HuH-7 (cell line): ENCODE data around the gene ZNF766.
"Not testable (repeated sequence)": the region's sequence is repeated elsewhere in the genome, so short reads cannot be mapped to it uniquely, and the experiment has no call there.

ENCODE experiments used
- DNase-seq: peaks from one replicate; pipeline ENCODE4 v3.0.0; 2011; ENCODE audit warnings: low spot score

ZNF766 gene

DNA sequence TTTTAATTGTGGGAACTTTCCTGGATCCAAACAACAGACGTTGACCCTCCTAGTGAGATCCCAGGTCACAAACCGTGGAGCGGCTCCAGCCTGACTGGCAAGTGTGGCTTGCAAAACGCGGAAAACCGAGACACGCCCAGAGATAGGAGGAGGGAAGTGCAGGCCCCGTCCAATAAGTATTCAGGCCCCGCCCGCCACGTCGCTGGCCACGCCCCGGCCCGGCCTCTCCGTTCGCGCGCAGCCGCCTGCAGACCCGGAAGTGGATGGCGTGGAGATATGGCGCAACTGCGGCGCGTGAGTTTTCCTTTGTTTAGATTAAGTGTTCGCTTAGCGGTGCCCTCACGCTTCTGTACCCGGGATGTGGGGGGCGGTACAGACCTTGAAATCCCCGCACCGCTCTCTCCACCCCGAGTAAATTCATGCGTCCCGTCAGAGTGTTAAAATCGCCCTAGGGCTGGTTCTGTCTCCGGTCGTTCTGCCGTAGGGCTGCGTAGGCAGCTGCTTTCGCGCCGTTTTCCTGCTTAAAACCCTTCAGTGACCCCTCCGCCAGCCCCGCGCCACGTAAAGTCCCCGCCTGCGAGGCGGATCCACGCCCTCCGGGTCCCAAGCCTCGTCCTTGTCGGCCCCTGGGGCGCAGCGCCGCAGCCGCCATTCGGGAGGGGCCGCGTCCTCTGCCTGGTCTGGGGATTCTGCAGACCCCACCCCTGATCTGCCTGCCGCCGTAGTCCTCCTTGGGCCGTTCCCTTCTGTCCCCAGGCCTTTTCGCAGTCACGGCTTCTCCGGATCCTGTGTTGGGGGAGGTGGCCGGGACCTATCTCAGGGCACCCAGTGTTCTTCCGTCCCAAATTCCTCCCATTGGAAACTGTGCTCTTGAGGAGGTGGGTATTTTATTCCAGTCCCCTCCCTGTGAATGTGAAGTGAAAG is at the start of gene ZNF766:
Gene ZNF766 (plus strand): TSS at position 250 of the 924 bp plus-strand sequence. CDS start 27 bp downstream, at position 277.
- peak; percentile 85 for DNase-seq

DNA sequence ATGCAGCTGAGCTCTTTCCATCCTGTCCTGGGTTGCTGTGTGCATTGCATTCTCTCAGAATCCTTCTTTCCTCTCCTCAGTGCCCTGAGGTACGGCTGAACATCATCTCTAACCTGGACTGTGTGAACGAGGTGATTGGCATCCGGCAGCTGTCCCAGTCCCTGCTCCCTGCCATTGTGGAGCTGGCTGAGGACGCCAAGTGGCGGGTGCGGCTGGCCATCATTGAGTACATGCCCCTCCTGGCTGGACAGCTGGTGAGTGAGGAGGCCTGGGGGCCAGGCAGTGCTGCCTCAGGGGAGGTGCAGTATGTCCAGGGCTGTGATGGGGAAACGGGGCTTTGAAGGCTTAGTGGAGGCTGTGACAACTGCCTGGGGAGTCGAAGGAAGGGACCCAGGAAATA is 49.8 kb upstream of the ZNF766 start:
- DNase-seq = no peak

DNA sequence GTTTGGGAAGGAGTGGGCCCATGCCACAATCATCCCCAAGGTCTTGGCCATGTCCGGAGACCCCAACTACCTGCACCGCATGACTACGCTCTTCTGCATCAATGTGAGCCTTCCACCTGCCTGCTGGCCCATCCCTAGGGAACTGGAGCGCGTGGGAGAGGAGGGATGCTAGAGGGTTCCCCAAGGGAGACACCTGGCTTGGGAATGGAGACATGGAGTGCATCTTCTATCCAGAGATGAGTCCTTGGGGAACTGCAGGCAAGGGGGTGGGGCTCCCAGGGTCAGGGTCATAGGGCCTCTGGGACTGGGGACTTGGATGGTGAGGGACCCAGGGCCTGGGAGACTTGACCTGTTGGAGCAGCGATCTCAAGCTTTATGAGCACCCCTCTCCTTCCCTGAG is 48.4 kb upstream of the ZNF766 start:
- no peak for DNase-seq

DNA sequence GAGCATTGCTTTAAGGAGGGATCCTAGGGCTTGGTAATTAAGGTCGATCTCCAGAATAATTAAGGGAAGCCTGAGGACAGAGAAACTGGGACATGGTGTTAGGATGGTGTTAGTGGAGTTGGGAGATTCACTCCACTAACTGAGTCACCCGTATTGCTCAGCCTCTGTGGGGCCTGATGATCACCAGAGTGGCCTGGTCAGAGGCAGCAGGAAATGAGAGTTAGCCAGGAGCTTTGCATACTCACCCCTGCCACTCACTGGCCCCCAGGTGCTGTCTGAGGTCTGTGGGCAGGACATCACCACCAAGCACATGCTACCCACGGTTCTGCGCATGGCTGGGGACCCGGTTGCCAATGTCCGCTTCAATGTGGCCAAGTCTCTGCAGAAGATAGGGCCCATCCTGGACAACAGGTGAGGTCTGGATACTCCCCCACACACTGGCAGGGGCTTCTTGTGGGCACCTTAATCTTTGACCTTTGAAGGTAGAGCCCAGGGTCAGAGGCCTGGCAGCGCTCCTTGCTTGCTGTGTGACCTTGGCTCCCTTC is 47.5 kb upstream of the ZNF766 start:
- no peak for DNase-seq

DNA sequence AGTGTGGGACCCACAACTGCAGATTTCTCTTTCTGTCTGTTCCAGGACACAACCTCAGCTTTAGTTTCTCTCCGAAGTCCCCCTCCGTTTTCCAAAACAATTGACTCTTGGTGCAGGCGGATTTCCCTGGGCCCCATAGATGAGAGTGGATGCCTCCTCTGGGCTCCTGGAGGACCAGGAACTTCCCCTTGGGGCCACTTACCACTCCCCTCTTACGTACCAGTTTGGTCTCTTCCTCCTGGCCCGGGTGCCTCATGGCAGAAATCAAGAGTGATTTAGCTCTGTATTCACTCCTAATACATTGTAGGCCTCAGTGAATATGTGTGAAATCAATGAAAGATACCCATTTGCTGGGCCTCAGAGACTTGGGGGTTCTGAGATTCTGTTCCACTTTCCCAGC is 45.2 kb upstream of the ZNF766 start:
- DNase-seq = no peak

DNA sequence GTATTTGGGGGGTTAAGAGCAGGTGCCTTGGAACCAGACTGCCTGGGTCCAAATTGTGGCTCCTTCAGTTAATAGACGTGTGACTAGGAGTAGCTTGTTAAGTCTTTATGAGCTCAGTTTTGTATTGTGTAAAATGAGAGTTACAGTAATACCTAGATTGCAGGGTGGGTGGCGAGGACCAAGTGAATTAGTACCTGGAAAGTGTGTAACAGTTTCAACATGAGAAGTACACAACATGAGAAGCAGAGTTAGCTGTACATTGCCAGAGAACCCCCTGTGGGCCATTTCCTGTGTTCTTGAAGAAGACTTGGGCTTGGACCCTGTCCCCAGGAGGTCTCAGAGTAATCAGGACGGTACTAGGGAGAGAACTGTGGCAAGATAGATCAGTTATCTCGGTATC is 42.7 kb upstream of the ZNF766 start:
- DNase-seq = no peak

DNA sequence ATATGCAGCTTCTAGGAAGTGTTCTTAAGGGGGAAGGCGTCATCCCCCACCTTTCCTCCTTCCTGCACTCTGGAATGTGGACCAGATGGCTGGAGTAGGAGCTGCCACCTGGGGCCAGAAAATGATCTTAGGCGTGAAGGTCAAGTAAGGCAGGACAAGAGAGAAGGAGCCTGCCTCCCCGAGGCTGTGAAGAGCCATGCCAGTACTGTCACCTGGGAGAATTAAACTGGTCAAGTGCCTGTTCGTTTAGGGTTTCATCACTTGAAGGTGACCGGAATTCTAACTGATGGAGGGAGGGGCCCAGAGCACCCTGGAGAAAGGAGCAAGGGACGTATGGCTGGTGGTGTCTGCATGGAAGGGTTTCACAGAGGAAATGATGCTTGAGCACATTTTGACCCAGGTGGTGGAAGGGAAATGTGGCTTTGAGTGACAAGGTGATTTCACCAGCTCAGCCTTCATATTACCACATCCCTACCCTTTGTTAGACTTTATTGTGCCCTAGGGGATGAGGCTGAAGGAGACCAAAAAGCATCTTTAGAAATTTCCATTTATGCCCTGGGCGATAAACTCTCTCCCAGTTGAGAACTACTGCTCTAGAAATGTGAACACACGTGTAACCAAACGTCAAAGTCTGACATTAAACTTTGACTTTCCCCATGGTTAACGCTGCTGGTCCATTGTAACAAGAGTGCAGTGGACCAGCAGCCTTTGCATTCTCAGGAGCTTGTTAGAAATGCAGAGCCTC is 42.0 kb upstream of the ZNF766 start:
- no peak for DNase-seq

DNA sequence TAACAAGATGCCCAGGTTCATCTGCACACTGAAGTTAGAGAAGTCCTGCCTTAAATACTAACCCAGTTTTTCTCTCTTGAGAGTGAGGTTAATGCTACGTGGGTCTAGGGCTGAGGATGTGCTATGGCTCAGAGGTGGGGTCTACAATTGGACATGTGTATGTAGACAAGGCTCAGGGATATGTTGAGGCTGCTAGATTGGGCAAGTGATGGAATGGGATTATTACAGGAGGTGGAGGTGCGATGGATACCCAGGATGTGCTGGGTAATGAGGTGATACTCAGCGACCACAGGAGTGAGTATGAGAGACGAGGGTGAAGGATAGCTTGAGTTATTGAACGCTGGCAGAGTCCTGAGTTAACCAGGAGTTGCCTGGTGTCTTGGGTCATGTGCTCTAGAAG is 41.4 kb upstream of the ZNF766 start:
- DNase-seq = no peak

DNA sequence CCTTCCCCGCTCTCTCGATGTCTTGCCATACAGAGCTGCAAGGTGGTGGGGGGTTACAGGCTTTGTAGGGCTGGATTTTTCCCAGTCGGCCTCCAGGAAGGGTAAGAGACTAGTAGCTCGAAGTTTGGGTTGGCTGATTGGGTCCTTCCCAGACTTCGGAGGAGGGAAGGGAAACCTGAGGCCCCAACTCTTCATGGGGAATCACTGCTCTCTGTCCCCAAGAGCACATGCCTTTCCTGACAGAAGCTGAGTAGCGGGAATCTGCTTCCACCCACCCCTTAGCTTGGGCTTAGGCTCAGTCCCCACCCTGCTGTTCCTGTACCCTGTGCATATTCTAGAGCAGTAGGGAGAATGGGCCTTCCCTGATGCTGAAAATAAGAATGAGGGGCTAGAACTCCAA is 39.9 kb upstream of the ZNF766 start:
- DNase-seq = no peak

DNA sequence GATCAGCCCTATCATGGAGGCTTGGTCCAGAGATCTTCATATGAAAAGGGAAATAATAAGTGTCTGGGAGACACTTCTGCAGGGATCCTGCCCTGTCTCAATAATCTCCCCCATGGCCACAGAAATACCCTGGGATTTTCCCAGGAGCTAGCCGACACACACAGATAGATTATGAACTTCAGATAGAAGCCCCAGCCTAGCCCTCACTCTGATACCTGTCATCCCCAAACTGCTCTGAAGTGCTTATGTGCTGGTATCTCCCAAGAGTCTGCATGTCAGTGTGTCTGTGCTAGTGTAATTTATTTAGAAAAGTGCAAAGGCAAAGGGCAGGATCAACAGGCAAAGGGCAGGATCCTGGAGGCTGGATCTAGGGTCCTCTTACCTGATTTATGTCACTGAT is 38.7 kb upstream of the ZNF766 start:
- no peak for DNase-seq

DNA sequence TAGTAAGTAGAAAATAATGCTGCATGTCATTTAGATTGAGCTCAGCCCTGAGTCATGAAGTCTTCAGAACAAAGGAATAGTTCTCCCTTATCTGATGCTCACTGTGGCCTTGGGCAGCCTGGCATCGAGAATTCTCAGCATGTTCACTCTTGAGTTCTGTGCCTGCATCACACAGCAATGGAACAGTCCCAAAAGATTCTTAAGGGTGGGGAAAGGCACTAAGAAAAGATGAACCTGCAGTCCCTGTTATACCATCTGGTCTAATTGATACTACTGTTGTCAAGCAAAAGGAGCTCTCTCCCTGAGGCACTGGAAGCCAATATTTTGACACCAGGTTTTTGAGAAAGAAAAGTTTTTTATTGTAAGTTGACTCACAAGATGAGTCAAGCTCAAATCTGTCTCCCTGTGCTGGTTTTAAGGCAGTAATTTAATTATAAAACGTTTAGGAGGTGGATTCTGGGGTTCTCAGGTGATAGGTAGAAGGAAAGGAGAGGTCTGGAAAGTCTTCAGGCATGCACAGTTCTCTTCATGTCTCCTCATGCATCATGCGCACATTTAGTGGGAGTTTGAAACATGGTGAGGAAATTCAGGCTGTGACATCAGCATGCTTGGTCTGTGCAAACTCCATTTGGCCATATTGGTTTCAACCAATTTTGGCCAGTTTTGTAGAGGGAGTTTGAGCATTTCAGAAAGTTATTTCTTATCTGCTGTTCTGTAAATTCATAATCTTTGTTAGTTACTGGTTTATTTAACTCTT is 38.1 kb upstream of the ZNF766 start:
- DNase-seq = no peak

DNA sequence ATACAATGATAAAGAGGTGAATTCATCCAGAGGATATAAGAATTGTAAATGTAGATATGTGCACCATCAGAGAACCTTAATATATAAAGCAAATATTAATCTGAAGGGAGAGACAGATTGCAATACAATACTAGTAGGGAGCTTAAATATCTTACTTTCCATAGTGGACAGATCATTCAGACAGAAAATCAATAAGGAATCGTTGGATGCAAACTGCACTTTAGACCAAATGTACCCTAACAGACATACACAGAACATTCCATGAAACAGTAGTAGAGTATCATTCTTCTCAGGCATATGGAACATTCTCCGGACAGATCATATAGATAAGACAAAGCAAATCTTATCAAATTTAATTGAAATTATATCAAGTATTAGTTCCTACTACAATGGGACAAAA is 35.0 kb upstream of the ZNF766 start:
- DNase-seq = no peak

DNA sequence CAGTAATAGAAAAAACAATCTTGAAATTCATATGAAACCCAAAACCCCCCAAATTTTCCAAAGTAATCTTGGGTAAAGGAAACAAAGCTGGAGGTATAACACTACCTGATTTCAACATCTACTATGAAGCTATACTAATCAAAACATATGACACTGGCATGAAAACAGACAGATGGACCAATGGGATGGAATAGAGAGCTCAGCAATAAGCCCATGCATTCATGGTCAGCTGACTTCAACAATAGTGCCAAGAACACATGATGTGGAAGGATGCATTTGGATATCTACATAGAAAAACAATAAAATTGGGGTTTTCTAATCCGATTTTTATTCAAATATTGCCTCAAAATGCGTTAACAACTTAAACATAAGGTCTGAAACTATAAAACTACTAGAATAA is 32.2 kb upstream of the ZNF766 start:
- no peak for DNase-seq

DNA sequence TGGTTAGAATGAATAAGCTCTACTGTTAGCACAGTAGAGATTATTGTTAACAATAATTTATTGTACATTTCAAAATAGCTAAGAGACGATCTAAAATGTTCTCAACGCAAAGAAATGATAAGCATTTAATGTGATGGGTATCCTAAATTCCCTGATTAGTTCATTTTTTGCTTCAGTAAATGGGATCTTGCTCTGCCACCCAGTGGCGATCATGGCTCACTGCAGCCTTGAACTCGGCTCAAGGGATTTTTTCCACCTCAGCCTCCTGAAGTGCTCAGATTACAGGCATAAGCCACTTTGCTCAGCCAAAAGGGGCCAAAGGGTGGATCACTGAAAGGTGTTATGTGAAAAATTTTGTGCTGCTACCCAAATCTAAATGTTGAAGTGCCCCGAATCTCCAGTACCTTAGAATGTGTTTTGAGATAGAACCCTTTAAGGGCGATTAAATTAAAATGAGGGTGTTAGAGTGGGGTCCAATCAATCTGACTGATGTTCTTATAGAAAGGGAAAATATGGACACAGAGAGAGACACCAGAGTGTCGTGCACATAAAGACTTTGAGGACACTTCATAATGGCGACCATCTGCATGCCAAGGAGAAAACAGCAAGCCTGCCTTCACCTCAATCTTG is 31.5 kb upstream of the ZNF766 start:
- DNase-seq = no peak

DNA sequence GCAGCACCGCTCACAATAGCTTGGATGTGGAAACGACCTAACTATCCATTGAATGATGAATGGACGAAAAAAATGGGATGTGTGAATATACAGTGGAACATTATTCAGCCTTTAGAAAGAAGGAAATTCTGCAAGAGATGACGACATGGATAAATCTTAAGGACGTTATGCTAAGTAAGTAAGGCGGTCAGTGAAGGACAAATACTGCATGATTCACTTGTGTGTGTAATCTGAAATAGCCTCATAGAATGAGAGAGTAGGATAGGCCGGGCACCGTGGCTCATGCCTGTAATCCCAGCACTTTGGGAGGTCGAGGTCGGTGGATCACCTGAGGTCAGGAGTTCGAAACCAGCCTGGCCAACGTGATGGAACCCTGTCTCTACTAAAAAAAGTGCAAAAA is 25.4 kb upstream of the ZNF766 start:
- no peak for DNase-seq

DNA sequence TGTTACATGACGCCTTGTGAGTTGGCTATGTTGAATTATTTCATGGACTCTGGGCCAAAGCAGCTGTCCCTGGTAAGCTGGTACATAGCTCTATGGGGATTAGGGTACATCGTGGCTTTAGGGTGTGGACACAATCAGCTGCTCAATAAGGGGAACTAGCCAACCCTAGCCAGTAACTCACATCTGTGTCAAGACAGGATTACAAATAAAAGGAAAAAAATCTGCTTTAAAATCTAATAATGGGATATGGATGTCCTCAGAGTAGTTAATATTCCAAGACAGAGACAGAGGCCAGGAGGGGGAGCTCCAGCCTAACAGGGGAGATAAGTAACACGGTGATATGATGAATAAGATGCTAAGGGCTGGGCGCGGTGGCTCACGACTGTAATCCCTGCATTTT is 21.1 kb upstream of the ZNF766 start:
- no peak for DNase-seq

DNA sequence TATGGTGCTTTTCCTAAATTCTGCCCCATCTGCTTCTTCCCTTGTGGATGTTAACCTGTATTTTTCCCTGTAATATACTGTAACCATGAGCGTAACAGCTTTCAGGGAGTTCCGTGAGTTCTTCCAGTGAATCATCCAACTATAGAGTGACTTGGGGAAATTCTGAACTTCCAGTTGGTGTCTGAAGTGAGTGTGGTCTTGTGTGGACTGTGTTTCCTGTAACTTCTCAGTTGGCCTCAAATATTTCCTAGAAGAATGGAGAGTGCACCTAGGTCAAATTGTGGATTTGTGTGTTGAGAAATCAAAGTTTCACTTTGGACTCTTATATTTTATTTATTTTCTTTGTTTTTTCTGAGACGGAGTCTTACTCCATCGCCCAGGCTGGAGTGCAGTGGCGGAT is 11.0 kb upstream of the ZNF766 start:
- no peak for DNase-seq

DNA sequence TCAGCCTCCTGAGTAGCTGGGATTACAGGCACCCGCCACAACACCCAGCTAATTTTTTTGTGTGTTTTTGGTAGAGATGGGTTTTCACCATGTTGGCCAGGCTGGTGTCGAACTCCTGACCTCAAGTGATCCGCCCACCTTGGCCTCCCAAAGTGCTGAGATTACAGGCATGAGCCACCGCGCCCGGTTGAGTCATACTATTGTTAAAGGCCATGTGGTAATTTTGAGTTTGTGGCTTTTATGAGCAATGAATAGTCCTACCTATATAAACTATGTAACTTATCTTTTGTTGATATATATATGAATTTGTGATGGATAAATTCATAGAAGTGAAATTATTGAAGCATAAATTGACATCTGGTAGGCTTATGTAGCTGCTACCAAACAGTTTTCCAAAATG is 3.8 kb upstream of the ZNF766 start:
- DNase-seq = not testable (repeated sequence)

DNA sequence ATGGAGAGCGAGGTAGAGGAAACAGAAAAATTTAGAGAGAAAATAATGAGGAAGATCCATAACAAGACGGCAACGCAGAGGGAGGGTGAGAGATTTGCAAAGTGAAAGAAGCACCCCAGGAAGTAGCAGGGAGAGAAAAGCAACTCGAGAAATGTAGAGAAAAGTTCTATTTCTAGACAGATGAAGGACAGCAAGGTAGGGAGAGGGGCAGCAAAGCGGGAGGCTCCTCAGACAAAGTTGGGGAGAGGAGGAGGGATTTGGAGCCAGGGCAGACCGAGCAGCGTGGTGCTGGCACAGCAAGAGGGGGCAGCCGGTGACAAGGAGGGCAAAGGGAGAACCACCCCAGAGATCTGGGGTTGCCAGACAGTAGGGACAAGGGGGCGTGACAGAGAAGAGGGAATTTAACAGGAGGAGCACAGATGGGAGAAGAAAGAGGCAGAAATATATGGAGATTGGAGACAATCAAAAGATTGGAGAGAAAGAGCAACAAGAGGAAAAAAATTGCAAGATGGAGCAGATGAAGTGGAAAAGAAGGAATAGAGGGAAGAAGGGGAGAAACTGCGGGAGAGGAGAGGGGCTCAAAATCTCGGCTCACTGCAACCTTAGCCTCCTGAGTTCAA is 989 bp downstream of the ZNF766 start:
- peak; percentile 6 for DNase-seq

DNA sequence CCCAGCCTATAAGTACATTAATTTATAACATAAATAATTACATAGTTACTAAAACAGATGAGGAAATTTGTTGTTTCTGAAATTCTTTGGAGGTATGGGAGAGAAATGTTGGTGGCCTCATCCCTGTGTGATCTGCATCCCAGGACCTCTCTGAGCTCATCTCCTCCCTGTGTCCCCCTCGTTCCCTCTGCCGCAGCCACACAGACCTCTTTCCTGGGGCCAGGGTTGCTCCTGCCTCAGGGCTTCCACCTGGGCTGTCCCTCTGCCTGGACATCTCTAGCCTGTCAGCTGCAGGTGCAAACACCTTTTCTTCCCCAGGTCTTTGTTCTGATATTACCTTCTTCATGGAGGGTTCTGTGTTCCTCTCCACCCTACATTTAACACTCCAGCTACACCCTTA is 3.9 kb downstream of the ZNF766 start:
- no peak for DNase-seq

DNA sequence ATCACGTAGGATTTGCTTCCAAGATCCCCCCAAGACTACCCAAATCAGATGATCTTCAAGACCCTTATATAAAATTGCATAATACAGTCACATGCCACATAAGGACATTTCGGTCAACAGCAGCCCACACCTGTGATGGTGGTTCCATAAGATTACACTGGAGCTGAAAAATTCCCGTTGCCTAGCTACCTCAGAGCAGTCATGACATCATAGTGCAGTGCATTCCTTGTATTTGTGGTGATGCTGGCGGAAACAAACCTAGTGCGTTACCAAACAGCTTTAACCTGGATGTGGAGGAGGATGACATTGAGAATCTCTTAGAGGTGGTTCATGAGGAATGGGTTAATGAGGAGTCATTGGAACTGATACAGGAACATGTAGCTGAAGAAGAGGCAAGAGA is 4.8 kb downstream of the ZNF766 start:
- no peak for DNase-seq
